Measurements from ENCODE around the gene TRUB2.
"Not testable (repeated sequence)": the region's sequence is repeated elsewhere in the genome, so short reads cannot be mapped to it uniquely, and the experiment has no call there.

TRUB2 gene

DNA sequence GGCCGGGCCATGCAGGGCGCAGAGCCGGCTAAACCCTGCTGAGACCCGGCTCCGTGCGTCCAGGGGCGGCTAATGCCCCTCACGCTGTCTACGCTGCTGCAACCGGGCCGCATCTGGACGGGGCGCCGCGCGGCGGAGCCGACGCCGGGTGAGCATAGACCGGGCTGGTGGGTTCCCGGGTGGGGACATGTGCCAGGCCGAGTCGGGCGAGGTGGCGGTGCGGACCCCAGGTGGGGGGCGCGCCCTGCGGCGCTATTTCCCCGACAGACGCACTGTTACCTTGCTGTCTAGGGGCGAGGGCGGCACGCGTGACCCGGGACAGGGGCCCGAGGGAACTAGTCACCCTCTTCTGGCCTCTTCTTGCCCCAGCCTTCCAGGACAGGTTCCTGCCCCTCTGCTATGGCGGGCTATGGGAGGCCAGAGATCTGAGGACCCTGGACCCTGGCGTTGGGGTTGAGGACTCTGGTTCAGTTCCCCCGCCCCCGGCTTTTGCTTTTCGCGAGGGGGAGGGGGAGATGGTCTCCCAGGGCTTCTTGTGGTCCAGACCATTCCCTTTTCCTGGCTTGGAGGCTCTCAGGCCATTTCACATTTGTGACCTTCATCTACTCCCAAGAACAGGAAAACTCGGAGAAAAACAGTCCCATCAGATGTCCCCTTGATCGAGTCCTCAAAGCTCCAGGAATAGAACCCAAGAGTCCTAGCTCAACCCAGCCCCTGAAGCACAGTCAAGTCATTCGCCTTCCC is 18.6 kb upstream of the TRUB2 start:
- no peak for DNase-seq

DNA sequence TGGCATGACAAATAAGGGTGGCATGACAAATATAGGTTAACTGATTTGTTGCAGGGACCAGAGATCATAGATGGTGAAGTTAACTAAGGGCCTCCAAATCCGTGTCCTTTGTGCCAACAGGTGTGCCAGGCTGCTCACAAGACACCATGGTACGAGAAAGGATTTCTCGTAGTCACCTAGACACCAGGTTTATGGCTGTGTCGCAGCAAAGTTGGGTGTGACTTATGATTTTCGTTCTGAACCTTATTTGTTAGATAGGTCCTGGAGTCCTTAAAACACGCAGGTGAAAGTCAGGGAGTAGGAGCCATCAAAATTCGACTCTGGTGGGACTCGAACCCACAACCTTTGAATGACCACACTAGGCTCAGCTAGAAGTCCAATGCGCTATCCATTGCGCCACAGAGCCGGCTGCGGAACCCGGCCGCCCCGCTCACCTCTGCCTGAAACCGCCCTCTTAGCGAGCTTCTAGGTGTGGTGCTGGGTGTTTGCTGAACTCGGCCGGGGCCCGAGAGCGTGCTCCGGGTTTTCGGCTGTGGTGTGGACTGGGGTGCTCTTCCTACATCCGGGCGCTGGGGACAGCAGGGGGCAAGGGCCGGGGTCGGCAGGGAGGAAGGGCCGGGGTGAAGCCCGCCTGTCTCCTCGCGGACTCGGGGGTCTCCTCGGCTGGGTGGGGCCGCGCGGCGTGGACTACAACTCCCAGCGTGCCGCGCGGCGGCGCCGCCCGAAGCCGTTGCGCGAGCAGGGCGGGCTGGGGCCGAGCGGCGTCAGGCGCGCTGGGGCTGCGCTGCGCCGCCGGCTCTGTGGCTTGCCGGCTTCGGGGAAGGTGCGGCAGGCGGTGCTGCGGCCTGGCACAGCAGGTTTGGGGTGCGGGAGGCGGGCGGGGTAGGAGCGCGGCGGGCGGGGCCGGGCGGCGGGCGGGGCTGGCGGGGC is 17.8 kb upstream of the TRUB2 start, which contains the start of gene SLC27A4:
Gene SLC27A4, plus strand, starts transcription at position 767 of the 930 bp plus-strand sequence. CDS start 2,606 bp downstream, outside the sequence.
- peak; percentile 5 for DNase-seq

DNA sequence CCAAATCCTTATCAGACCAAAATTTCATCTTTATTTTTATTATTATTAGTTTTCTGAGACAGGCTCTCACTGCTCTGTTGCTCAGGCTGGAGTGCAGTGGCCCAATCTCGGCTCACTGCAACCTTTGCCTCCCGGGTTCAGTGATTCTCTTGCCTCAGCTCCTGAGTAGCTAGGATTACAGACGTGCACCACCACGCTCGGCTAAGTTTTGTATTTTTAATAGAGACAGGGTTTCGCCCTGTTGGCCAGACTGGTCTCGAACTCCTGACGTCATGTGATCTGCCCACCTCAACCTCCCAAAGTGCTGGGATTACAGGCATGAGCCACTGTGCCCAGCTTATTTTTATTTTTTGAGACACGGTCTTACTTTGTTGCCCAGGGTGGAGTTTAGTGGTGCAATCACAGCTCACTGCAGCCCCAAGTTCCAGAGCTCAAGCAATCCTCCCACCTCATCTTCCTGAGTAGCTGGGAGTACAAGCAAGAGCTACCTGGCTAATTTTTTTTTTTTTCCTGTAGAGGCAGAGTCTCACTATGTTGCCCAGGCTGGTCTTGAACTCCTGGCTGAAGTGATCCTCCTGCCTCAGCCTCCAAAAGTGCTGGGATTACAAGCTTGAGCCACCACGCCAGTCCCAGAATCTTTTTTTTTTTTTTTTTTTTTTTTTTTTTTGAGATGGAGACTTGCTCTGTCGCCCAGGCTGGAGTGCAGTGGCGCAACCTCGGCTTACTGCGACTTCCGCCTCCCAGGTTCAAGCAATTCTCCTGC is 16.8 kb upstream of the TRUB2 start:
- not testable (repeated sequence) for DNase-seq

DNA sequence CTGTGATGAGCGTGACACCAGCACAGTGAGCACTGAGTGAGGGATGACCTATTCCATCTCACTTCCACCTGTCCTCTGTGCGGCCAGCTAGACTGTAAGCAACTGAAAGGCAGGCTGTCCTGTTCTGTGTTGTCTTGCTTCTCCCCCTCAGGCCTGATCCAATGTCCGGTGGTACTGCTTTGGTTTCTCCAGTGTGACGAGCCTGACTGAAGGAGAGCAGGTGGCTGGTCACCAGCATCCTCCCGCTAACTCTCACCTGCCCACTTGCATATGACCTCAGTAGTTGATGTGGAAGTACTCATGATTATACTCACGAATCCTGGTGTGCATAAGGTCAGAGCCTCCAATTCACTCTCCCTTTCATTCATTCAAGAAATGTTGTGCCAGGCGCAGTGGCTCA is 15.7 kb upstream of the TRUB2 start:
- no peak for DNase-seq

DNA sequence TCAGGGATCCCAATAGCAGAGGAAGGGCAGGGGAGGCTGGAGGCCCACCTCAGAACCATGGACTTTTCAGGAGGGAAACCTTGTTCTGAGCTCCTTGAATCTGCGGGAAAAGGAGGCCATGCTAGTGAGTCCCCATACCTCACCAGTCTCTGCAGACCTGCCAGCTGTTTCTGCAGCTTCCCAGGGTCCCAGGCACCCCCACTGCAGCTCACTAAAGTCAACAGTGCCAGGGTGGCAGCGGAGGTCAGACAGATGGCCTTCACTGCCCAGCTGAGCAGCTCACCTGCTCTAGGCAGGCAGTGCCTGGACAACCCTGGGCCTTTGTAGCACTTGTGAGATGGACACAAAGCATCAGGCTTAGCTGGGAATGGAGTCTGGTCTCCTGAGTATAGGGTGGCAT is 13.7 kb upstream of the TRUB2 start:
- DNase-seq, result no peak

DNA sequence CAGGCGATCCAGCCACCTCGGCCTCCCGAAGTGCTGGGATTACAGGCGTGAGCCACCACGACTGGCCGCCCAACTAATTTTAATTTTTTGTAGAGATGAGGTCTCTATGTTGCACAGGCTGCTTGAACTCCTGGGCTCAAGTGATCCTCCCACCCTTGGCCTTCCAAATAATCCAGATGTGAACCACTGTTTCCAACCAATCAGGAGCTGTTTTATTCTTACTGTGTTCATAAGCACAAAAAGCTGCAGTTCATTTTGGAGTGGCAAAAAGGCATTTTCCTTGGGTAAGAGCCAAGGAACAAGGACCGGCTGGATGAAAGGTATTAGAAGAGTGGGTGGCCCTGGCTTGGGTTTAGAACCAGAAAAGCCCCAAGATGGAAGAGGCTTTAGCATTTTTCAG is 12.9 kb upstream of the TRUB2 start:
- DNase-seq, result no peak

DNA sequence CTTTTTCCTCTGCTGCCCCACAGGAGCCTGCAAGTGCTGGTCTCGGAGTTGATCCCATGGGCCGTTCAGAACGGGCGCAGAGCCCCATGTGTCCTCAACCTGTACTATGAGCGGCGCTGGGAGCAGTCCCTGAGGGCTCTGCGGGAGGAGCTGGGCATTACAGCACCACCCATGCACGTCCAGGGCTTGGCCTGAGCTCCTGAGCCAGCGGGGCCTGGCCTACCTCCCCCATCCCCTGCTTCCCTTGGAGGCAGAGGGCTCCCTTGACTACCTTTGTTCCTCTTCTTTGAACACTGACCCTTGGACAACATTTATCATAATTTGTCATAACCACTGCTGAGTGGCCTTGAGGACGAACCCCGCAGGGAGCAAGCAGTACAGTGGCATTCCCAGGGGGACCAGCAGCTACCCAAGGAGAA is 11.2 kb upstream of the TRUB2 start:
- DNase-seq, result no peak

DNA sequence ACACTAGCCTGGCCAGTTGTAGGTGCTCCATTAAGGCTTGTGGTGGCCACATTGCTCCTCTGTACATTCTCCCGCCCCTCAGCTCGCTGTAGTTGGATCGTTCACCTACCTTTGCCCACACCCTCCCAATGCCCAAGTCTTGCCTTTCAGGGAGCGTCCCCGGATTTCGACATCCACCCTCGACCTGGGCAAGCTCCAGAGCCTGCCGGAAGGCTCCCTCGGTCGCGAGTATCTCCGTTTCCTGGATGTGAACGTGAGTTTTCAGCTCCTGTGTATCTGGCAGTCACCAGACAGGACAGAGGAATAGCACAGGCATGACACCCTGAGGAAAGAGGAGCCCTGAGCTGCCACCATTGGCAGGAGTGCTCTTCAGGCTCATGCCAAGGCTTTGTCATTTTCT is 3.4 kb upstream of the TRUB2 start:
- DNase-seq, result no peak

DNA sequence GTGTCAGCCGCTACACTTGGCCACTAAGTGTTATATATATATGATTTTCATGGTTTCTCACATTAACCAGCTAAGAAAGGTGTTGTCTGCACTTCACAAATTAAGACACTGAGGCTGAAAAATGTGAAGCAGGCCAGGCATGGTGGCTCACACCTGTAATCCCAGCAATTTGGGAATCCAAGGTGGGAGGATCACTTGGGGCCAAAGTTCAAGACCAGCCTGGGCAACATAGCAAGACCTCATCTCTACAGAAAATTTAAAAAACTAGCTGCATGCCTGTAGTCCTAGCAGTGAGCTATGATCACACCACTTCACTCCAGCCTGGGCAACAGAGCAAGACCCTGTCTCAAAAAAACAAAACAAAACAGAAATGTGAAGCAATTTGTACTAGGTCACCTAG is 2.2 kb upstream of the TRUB2 start:
- DNase-seq, result no peak

DNA sequence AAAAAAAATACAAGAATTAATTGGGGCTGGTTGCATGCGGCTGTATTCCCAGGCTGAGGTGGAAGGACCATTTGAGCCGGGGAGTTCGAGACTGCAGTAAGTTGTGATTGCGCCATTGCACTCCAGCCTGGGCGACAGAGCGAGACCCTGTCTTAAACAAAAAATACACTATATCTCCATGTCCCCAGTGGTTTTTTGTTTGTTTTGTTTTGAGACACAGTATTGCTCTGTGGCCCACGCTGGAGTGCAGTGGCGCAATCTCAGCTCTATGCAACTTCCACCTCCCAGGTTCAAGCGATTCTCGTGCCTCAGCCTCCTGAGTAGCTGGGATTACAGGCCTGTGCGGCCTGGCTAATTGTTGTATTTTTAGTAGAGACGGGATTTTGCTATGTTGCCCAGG is 1.5 kb upstream of the TRUB2 start:
- no peak for DNase-seq

DNA sequence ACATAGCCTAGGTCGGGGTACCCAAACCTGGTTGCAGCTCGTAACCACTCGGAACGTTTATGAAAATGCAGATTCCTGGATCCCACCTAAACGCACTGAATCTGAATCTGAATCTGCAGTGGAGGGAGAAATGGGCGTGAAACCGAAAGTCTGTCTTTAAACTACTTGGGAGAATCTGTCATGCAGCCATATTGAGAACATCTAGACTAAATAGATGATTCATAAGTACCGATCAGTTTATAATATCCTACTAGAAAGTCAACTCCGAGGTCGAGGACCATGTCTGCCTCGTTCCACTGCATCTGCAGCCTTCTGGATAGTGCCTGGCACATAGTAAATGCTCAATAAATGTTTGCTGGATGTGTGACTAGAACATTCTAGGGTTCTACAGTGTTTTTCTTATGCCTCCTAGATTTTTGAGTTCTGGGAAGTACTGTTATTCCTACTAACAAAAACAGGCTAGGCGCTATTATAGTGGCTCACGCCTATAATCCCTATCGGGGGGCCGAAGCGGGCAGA is 1.0 kb upstream of the TRUB2 start:
- DNase-seq, result no peak

DNA sequence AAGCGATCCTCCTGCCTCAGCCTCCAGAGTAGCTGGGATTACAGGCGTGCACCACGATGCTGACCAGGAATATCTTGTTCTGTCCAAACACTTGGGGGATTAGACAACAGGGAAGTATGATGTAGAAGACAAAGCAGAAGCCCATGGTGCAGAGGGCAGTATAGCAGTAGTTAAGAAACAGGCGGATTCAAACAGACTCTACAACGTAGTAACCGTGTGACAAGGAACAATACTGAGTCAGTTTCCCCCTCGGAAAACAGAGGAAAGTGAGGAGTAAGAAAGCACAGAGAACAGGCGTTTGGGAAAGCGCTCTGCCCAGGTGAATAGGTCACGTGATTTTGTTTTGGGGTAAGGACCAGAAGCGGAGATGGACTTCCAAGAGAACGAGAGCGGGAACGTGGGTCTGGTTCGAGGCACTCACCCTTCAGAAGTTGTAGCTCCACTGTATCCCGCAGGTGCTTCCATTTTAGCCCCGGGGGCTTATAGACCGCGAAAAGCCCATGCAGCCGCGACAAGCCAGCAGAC is 306 bp downstream of the TRUB2 start:
- no peak for DNase-seq

DNA sequence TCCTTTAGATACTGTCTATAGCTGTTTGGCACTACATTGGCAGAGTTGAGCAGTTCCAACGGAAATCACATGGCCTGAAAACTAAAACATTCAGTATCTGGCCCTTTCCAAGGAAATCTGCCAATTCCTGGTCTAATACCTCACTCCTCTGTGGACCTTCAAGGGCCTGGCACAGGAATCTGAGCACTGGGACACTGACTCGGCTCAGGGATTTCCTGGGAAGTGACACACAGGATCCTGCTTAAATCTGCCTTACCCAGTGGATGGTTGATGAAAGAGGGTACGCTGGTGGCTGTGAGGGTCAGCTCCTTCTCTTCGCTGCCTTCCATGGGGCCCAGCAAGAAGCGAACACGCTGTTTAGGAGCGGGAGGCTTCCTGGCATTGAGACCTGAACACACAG is 904 bp downstream of the TRUB2 start:
- no peak for DNase-seq

DNA sequence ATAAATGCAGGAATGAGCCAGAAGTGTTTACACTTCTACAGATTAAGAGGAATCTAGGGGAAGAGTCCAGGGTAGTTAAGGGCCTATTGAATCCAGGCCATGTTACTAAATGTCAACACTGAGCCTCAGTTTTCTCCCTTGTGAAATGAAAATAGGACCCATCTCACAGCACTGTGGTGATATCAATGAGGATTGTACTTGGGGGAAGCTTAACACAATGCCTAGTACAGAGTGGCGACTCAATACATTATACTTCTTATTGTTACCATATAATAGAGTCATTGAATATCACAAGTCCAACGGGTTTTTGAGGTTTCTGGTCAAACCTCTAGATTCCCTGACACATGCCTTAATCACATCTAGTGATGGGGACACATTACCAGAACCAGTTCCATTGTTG is 4.6 kb downstream of the TRUB2 start:
- no peak for DNase-seq

DNA sequence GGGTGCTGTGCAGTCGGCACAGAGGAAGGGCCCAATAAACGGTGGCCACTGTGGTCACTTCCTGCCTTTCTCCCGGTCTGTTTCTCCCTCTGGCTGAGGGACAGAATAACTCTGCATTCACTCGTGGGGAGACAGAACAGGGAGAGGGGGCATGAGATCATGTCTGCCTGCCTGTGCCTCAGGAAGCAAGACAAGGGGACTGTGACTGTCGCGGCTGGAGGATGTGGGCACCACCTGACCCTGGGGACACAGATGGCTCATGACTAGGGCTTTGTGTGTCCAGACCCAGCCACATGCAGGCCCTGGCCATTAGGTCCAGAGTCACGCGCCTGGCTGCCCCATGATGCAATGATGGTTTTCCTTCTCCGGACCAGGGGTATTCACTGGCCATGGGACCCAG is 5.8 kb downstream of the TRUB2 start:
- no peak for DNase-seq

DNA sequence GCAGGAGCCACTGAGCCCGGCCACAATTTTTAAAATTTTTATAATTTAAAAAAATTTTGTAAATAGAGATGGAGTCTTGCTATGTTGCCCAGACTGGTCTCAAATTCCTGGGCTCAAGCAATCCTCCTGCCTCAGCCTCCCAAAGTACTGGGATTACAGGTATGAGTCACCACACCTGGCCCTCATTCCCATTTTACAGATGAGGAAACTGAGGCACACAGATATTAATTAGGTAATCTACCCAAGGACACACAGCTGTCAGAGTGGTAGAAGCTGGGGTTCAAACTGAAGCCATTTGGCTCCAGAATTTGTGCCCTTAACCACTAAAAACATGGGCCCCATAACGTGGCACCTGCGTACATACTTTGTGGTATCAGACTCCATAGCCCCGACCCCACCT is 7.5 kb downstream of the TRUB2 start:
- no peak for DNase-seq

DNA sequence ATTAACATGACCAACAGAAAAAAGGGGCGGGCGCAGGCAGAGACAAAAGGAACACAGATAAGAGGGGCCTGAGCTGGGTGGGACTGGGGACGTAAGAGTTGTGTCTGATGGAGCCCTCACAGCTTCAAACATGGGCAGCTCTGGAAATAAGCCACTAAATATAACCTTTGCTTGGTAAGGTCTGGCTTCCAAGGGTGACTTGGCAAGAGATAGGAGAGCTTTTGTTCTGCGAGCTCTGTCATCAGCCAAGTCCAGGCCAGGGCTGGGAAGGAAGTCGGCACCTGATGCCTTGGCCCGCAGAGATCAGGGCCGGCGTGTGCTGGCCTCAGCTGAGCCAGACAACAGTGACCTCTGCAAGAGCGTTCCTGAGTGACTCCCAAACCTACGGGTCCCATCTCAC is 11.8 kb downstream of the TRUB2 start:
- no peak for DNase-seq

DNA sequence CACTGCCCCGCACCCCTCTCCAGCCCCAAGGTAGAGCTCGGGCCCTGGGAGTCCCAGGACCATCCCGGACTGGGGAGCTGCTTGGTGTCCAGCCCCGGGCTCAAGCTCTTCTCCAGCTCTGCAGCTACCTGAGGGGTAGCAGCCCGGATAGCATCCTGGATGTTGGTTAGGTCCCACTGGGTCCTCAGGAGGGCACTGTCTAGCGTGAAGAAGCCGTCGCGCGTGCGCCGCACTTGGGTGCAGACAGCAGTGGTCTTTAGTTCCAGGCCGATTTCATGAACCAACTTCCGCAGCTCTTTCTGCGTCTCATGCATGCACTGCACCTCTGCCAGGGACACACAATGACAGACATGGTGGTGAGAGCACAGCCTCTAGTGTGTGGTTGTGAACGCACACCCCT is 12.7 kb downstream of the TRUB2 start:
- no peak for DNase-seq

DNA sequence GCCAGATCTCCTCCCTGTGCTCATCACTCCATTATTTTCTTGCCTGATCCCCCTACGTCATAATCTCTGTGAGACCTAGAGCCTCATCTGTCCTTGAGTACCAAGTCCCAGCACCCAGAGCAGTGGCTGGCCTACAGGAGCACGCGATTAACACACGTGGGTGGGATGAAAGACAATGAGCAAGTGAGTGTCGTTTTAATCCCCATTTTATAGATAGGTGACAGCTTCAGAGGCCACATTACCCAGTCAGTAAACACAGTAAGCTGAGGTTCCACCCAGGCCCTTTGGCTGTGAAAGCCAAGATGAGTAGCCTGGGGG is 17.3 kb downstream of the TRUB2 start:
- no peak for DNase-seq

DNA sequence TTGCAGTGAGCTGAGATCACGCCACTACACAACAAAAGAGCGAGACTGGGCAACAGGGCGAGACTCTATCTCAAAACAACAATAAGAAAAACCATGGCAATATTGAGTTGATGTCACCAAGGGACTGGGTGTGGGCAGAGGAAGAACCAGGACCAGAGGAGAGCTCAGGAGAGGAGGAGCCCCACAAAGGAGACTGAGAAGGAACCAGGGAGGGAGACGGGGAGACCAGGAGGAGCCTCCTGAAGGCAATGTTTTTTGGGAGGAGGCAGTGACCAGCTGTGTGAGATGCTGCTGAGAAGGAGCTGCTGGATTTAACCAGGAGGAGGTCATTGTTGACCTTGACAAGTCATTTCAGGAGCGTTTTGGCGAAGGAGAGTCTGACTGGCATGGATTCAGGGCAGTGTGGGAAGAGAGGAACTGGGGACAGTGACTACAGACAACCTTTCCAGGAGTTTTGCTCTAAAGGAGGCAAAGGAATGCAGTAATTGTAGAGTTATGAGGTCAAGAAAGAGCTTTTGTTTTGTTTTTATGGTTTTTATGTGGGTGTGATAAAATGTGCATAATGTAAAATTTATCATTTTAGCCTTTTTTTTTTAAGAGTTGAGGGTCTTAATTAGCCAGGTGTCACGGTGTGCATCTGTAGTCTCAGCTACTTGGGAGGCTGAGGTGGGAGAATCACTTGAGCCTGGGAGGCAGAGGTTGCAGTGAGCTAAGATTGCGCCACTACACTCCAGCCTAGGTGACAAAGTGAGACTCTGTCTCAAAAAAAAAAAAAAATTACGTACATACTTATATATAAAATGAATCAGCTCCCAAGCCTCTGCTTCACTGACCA is 17.9 kb downstream of the TRUB2 start:
- no peak for DNase-seq

DNA sequence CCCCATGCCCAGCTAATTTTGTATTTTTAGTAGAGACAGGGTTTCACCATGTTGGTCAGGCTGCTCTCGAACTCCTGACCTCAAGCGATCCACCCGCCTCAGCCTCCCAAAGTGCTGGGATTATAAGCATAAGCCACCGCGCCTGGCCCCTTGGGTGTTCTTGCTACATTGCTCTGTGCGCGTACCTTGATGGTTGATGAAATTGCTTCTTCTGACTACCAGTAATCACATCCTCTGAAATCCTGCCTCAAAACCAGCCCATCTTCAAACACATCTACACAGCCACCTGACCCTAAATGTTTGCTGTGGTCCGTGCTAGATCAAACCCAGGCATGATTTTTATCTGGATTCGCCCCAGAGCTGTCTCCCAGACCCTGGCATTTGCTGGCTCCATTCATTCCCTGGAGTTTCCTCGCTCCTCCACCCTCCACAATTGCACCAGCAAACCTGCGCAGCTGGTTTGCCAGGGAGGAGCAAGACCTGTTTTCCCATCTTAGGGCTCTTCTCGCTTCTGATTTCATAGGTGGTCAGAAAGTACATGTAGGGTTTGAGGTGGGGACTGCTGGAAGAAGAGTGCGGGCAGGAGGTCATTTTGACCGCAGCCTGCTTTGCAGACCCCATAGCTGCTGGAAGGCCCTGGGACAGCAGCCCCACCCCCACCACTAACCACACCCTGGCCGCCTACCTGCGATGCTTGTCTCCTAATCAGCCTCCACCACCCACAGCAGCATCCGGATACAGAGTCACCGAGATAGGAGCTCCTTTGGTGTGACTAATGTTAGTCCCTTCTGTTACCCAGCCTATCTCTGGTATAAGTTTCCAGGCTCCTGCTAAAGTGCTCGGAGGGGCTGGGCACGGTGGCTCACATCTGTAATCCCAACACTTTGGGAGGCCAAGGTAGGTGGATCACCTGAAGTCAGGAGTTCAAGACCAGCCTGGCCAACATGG is 23.4 kb downstream of the TRUB2 start:
- DNase-seq, result no peak

Data from NCI-H2029 treated with DMSO at 0.1 percent for 48 hours (cell line).